GM18951 (cell line): ENCODE results near the gene SLC35D1.

Experiments
- POLR2A ChIP-seq: IDR thresholded peaks from 4 replicates; pipeline ENCODE4 v1.6.1; 2011; ENCODE audit warnings: mild to moderate bottlenecking; ENCODE audit not compliant: insufficient read length, insufficient read depth; ENCODE audit errors: extremely low read depth
- in situ Hi-C: fragments of 300-500 bp; cut with MboI; formaldehyde crosslinking; loops from one replicate; pipeline ENCODE4 v1.12.0; 2022; ENCODE audit warnings: low sequenced_read_pairs, mixed read lengths, inconsistent platforms; ENCODE audit not compliant: unreplicated experiment

Gene SLC35D1

DNA sequence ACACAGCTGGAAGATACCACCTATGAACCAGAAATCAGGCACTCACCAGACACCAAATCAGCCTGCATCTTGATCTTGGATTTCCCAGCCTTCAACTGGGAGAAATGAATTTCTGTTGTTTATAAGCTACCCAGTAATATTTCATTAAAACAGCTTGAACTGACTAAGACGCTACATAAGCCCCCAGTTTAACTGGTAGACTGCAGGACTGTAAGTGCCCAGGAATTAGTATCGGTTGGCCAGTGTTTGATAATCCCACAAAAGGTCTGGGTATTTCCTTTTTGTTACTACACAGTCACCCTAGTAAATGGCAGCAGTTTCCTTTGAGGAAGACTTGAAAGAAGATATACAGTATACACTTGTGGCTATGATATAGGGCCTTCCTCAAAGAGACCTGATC, 7.3 kb upstream of the SLC35D1 start:
- in situ Hi-C loops = no loop called here
- TF ChIP-seq POLR2A = no peak

- in situ Hi-C loops = no loop called here
- TF ChIP-seq POLR2A = no peak
These were observed 6.9 kb upstream of the SLC35D1 start for GRCh38 chr1:67060811-67061218.

DNA sequence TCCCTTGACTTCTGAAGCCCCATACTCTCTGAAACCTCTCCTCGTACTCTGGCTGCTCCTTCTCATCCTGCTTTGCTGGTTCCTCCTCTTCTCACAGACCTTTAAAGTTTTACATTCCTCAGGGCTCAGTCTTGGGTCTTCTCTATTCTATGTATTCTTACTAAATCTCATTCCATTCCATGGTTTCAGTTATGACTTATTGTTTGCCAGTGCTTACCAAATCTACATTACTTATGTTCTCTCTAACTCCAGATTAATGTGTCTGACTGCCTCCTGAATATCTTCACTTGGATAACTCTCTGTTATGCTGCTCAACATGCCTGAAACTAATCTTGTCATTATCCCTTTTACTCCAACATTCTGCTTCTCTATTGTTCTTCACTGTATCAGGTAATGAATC, 5.4 kb upstream of the SLC35D1 start:
- in situ Hi-C loops = no loop called here
- no peak for TF ChIP-seq POLR2A

DNA sequence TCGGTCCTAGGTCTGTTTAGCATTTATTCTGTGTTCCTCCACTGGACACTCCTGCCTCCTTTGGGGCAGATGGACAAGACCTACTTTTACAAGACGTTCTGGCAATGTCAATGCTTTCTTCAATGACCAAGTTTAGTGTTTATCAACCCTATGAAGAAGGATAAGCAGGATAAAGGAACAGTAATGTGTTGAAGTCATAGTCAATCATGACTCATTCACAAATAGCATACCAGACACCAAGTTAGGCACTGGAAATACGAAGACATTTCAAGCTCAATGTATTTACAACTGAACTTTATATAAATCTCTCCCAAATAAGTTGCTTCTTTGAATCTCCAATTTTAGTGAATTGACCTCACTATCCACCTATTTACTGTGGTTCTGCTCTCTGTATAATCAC, 4.8 kb upstream of the SLC35D1 start:
- in situ Hi-C loops = no loop called here
- no peak for TF ChIP-seq POLR2A

- in situ Hi-C loops = no loop called here
- no peak for TF ChIP-seq POLR2A
These were observed 4.3 kb upstream of the SLC35D1 start for GRCh38 chr1:67058242-67058641.

- in situ Hi-C loops = no loop called here
- TF ChIP-seq POLR2A = no peak
These were observed 488 bp downstream of the SLC35D1 start for GRCh38 chr1:67053535-67053784.

DNA sequence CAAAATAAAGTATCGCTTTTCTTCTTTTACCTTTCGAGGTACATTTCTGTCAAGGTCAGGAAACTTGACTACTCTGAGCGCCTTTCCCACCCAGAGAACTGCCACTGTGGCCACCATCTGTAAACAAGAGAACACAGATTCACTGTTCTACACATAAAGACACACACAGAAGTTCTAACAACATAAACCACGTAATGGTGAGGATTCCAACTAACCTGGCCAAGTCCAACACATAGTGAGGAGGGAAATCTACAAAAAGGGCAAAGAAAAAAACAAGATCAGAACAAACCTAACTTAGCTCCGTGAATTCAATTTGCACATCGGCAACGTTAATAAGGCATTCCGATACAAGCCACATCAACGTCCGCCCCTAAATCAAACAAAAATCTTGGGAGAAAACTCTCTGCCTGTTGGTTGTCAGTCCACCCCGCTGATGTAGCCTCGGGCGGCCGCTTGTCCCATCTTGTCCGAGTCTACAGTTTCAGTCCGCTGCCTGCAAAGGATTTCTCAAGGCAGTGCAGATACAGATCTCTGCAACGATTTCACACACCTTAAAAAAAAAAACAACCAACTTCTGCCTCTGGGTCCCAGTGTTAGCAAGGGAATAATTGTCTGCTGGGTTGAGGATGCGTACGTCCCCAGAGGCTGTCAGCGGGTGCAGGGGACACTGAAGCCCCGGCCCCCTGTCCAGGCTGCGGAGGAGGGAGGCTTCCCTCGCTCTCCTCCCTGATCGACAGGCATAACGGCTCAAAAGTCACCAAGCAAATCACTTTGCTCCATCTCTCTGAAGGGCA, 1.0 kb downstream of the SLC35D1 start:
- in situ Hi-C loops = no loop called here

GRCh38 chr1:67051196-67051595, 2.8 kb downstream of the SLC35D1 start:
- in situ Hi-C loops = no loop called here
- no peak for TF ChIP-seq POLR2A

More for the DNA sequence above, 1.0 kb downstream of the SLC35D1 start:
- no peak for TF ChIP-seq POLR2A

DNA sequence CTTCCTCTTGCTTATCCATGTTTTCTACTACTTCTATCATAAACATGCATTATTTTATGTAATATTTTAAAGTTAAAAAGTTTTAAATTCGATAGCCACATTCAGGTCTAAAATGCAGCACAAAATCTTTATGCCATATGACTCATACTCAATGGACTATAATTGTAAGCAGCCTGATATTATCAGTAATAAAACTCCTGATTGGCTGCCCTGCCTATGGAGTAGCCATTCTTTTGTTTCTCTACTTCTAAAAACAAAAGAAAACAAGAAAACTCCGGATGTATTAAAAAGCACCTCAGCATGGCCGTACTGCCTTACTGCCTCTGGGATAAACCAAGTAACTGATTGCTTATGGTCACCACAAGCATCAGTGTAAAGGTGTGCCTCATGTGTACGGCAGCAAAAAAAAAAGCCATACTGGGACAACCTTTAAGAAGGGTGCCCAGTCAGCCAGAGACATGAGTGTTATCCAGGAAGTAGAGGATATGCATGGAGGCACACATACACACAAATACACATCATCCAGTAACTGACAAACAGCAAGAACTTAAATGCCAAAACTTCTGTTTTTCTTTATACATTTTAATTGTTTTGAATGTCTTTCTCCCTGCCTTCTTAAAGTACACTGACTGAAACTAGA, 9.2 kb downstream of the SLC35D1 start:
- no peak for TF ChIP-seq POLR2A
- in situ Hi-C loops = no loop called here

DNA sequence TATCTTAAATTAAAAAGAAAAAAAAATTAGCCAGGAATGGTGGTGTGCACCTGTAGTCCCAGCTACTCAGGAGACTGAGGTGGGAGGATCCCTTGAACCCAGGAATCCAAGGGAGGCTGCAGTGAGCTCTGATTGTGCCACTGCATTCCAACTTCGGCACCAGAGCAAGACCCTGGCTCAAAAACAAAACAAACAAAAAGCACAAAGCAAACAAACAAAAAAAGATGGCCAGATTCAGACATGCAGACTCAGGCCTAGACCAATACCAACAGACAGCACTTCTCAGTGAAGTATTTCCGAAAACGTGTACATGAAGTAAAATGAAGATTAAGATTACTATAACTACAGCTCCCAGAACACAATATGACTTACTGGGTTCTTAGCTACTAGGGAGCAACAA, 10.6 kb downstream of the SLC35D1 start:
- in situ Hi-C loops = no loop called here
- no peak for TF ChIP-seq POLR2A

DNA sequence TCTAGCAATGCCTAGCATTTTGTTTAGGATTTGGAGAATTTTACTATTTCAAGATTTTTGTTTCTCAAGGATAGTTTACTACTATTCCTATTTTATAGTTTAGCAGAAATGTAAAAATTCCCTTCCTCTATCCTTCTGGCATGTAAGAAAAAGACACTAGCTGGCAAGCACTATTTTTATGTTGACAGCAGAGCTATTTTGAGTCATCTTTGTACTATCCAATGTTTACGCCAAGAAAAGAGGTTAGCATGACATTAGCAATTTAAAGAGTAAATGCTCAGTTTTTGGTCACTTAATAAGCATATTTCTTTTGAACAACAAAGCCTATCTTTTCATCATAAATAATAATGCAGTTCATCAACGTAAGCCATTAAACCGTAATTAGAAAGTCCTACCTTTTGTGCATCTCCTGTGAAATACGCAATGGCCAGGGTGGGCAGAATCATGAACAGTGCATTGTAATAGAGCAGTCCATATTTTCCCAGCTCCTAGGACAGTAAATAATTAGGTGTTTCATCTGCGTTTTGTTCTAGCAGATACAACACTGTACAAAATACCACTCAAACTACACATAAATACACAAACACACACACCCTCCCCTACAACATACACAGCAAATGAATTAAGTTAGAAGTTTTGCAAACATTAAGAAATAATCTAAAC, 12.0 kb downstream of the SLC35D1 start:
- in situ Hi-C loops = no loop called here
- no peak for TF ChIP-seq POLR2A

DNA sequence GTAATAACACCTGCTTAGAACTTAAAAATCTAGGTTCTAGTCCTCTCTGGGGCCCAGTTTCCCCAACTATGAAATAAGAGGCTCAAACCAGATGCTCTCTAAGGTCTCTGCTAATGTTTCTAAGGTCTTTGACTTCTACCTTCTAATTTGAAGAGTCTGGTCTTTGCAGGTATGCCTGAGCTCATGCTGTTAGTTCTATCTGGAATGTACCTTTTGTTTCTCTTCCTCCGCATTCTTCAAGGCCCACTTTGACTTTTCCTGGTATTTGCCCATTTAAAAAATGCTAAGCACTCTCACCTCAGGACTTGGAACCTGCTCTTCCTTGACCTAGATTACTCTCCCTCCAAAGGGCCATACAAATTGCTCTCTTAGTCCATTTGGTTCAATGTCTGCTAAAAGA, 13.5 kb downstream of the SLC35D1 start:
- in situ Hi-C loops = no loop called here
- no peak for TF ChIP-seq POLR2A

- no peak for TF ChIP-seq POLR2A
- in situ Hi-C loops = no loop called here
These were observed 22.1 kb downstream of the SLC35D1 start for GRCh38 chr1:67031859-67032247.
